GM10248 (cell line): ENCODE measurements around the gene BABAM2.

Experiments used
- CTCF ChIA-PET: fragments of 300-600 bp; sonication (Branson Sonifier 250); formaldehyde crosslinking; extraction: SDS; loops from one replicate; lab custom pipeline; 2021; ENCODE audit warnings: antibody characterized with exemption; lab: Yijun Ruan, JAX
- POLR2A ChIA-PET: fragments of 350-650 bp; sonication (Branson Sonifier 250); formaldehyde crosslinking; extraction: SDS; loops from one replicate; lab custom pipeline; 2020; ENCODE audit warnings: antibody characterized with exemption; lab: Yijun Ruan, JAX
- DNase-seq: peaks from one replicate; pipeline ENCODE4 v3.0.0; 2012; ENCODE audit errors: extremely low spot score
- CTCF ChIP-seq: IDR thresholded peaks from 2 replicates; pipeline ENCODE4 v1.5.1; 2012; ENCODE audit warnings: mild to moderate bottlenecking, low read depth; ENCODE audit errors: extremely low read depth, missing control alignments, control extremely low read depth

Gene BABAM2

GRCh38 chr2:28063492-28063962 lies 173.0 kb downstream of the BABAM2 start:
- ChIA-PET CTCF (interaction anchor here (1.2 to 2.7 kb wide), 2 partner anchors 9 to 33 kb away, joined by 3 to 6 read pairs; no protein-coding TSS in a partner anchor), POLR2A (no interaction called here)
- no peak for DNase-seq
- no peak for TF ChIP-seq CTCF

- TF ChIP-seq CTCF, result no peak
- CTCF ChIA-PET, result interaction anchor here (1.4 kb wide), 1 partner anchor 13 kb away, joined by 4 read pairs; no protein-coding TSS in a partner anchor
- POLR2A ChIA-PET, result no interaction called here
- no peak for DNase-seq
These were observed 177.1 kb downstream of the BABAM2 start for GRCh38 chr2:28067602-28068001.

DNA sequence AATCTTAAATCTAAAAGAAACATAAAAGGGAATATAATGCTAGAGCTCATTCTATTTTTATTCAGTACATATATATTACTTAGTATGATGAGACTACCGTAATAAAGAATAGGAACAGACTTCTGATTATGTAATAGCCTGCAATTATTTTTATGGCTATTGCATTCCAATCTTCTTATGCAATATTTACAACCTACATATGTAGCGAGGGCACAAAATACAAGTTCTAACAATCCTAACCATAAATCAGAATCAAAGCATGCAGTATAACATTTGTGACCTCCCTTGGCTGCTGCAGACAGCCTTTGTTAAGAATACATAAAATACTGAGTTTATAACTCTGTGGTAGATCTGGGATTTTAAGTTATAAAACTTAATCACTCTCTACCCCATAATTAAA lies 177.6 kb downstream of the BABAM2 start:
- no peak for DNase-seq
- no peak for TF ChIP-seq CTCF
- ChIA-PET POLR2A (no interaction called here), CTCF (no interaction called here)

DNA sequence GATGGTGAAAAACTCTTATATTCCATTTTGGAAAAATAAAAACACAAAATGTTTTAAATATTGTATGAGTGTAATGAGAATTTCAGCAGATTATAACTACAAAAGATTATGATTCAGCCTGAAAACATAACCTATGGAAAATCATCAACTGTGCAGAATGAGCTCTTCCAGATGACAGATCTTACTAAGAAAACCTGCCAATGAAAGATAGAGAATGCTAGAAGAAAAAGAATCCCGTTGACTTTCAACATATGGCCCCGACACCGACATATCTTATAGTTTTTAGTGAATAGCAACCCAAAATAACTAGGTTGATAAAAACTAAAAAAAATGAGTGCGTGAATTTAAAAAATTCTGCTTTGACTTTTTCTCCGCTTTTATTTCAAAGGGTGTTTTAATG lies 178.0 kb downstream of the BABAM2 start:
- POLR2A ChIA-PET, result no interaction called here
- CTCF ChIA-PET, result no interaction called here
- no peak for DNase-seq
- TF ChIP-seq CTCF, result no peak

DNA sequence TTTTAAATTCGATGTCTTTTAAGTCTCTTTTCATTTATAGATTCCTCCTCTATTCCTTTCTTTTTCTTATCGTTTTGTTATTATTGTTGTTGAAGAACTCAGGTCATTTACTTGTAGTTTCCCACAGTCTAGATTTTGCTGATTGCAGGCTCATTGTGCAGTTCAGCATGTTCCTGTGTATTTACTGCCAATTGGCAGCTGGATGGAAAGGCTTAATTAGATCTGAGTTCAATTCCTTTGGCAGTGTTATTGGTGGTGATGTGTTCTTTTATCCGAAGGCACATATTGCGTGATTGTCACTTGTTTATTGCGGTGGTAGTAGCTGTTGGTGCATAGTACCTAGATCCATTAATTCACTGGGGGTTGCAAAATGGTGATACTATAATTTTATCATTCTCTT lies 180.7 kb downstream of the BABAM2 start:
- POLR2A ChIA-PET, result no interaction called here
- CTCF ChIA-PET, result no interaction called here

DNA sequence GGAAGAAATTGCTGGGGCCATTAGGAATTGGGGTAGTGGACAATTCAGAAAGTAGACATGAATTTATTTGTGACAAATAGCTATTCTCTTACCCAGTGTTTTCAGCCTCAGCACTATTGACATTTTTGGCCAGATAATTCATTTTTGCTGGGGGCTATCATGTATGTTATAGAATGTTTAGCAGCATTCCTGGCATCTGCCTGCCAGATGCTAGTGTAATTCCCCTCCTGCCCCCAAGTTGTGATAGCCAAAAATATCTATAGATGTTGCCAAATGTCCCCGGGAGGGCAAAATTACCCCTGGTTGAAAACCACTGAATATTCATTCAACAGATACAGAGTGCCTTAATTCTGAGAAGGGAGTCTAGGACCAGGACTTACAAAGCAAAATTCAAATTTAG lies 183.6 kb downstream of the BABAM2 start:
- CTCF ChIA-PET, result no interaction called here
- no peak for DNase-seq
- no peak for TF ChIP-seq CTCF
- POLR2A ChIA-PET, result no interaction called here

More for the DNA sequence above, 180.7 kb downstream of the BABAM2 start:
- no peak for TF ChIP-seq CTCF
- no peak for DNase-seq
